K562 (cell line): Measurements from ENCODE around the gene CHPF. TPM values are rescaled to one million over a fixed set of nuclear protein-coding genes. Genes with fewer than 3 reads are reported as not detected.

Experiments
- ATAC-seq: fragments of 200-7000 bp; cut with Tn5 transposase; 3 replicates; pipeline ENCODE4 v1.9.1; 2020; ENCODE audit warnings: moderate library complexity
- BruUV-seq: library from RNA; stranded (reverse); fragments of 400-500 nt; replicated peaks from 2 replicates; lab custom pipeline; 2021; lab: Mats Ljungman, UMichigan
- CTCF ChIA-PET: fragments of 300-600 bp; formaldehyde crosslinking; extraction: SDS; loops from one replicate; lab custom pipeline; 2021; ENCODE audit warnings: low intra/inter-chr PET ratio; lab: Yijun Ruan, JAX
- POLR2A ChIA-PET: fragments of 300-600, 350-650 bp; sonication (Branson Sonifier 250); formaldehyde crosslinking; extraction: SDS; loops from one replicate; lab custom pipeline; 2021; ENCODE audit warnings: antibody characterized with exemption, inconsistent platforms; lab: Yijun Ruan, JAX
- DNase-seq, 4 experiments: peaks; one replicate each; pipeline versions ENCODE4 v3.0.0 to v3.0.0-alpha.2; 2011 to 2018; ENCODE audit warnings: low spot score in 3 of 4, mixed read lengths in 3 of 4; ENCODE audit errors: extremely low read depth in 1 of 4
- FAIRE-seq: peaks from 2 replicates; lab custom pipeline; 2011; peaks lifted over from hg19 to GRCh38; lab: Jason Lieb, UNC
- H2AFZ ChIP-seq: 2 replicates; pipeline ENCODE4 v1.6.0; 2011; ENCODE audit warnings: low read depth, low read length, control low read depth, inconsistent platforms
- H3K27ac ChIP-seq: fragments of 200-600 bp; 3 replicates; pipeline ENCODE4 v1.8.0; 2011; ENCODE audit warnings: low read depth, mild to moderate bottlenecking, control low read depth, inconsistent platforms, low read length, moderate library complexity, mixed read lengths; ENCODE audit errors: extremely low read depth
- H3K27me3 ChIP-seq, 2 experiments: fragments of 300-600 bp in 1 of 2; 2 replicates in 1 of 2; 3 replicates in 1 of 2; pipeline versions ENCODE4 v1.6.0 to v1.8.0; 2011; ENCODE audit warnings: inconsistent platforms in 2 of 2, low read length in 2 of 2, mild to moderate bottlenecking in 1 of 2, mixed read lengths in 1 of 2, moderate library complexity in 1 of 2; ENCODE audit not compliant: control insufficient read depth in 2 of 2, insufficient read depth in 2 of 2
- H3K36me3 ChIP-seq: fragments of 300-600 bp; 3 replicates; pipeline ENCODE4 v1.8.0; 2011; ENCODE audit warnings: mild to moderate bottlenecking, low read length, inconsistent platforms; ENCODE audit not compliant: control insufficient read depth, insufficient read depth
- H3K4me1 ChIP-seq, 2 experiments: fragments of 200-600 bp in 1 of 2; replicated peaks in 1 of 2; 2 replicates in 1 of 2; 3 replicates in 1 of 2; pipeline versions ENCODE4 v1.5.1 to v1.8.0; 2011; ENCODE audit warnings: inconsistent platforms in 2 of 2, low read length in 2 of 2, mild to moderate bottlenecking in 1 of 2, mixed read lengths in 1 of 2, moderate library complexity in 1 of 2; ENCODE audit not compliant: control insufficient read depth in 2 of 2, insufficient read depth in 2 of 2
- H3K4me2 ChIP-seq: 2 replicates; pipeline ENCODE4 v1.6.1; 2011; ENCODE audit warnings: low read length, control low read depth, inconsistent platforms, mixed read lengths; ENCODE audit not compliant: insufficient read depth
- H3K4me3 ChIP-seq: fragments of 200-600 bp; sonication (generic), shearing (Covaris generic); 2 replicates; pipeline ENCODE4 v1.5.1; 2016; ENCODE audit warnings: control low read depth, inconsistent platforms
- H3K79me2 ChIP-seq: fragments of 200-600 bp; 3 replicates; pipeline ENCODE4 v1.8.0; 2011; ENCODE audit warnings: low read length, inconsistent platforms; ENCODE audit not compliant: control insufficient read depth, insufficient read depth
- H3K9ac ChIP-seq, 2 experiments: 2 replicates each; pipeline versions ENCODE4 v1.6.0 to v1.6.1; 2011; ENCODE audit warnings: low read depth in 2 of 2, low read length in 2 of 2, control low read depth in 1 of 2, inconsistent platforms in 1 of 2, mild to moderate bottlenecking in 1 of 2, mixed read lengths in 1 of 2; ENCODE audit not compliant: insufficient read depth in 1 of 2
- H3K9me1 ChIP-seq: one replicate; pipeline ENCODE4 v1.6.0; 2011; ENCODE audit warnings: inconsistent platforms, mild to moderate bottlenecking, low read length, moderate library complexity; ENCODE audit not compliant: control insufficient read depth, insufficient read depth
- H3K9me3 ChIP-seq: replicated peaks from 2 replicates; pipeline ENCODE4 v1.5.1; 2011; ENCODE audit warnings: low read depth, low read length, inconsistent platforms; ENCODE audit not compliant: control insufficient read depth, insufficient read depth
- H4K20me1 ChIP-seq: replicated peaks from 2 replicates; pipeline ENCODE4 v1.6.1; 2011; ENCODE audit warnings: low read length, inconsistent platforms, mixed read lengths; ENCODE audit not compliant: control insufficient read depth, insufficient read depth
- ATF1 ChIP-seq, 2 experiments: fragments of 450-650 bp in 1 of 2; IDR thresholded peaks; 2 replicates each; pipeline ENCODE4 v1.6.1; 2016; ENCODE audit warnings: missing compliant biosample characterization in 1 of 2, missing genetic modification characterization in 1 of 2
- C11orf30 ChIP-seq: fragments of 450-650 bp; IDR thresholded peaks from 2 replicates; pipeline ENCODE4 v1.6.1; 2016; ENCODE audit warnings: low read depth, mild to moderate bottlenecking
- CREM ChIP-seq: IDR thresholded peaks from 2 replicates; pipeline ENCODE4 v1.6.1; 2014; ENCODE audit warnings: antibody characterized with exemption, low read depth
- E2F3 ChIP-seq: fragments of 250-450 bp; sonication (Bioruptor Pico); IDR thresholded peaks from 2 replicates; pipeline ENCODE4 v1.4.0; 2020; ENCODE audit warnings: mild to moderate bottlenecking
- FOXJ3 ChIP-seq: sonication (generic); formaldehyde crosslinking; IDR thresholded peaks from 2 replicates; pipeline ENCODE4 v1.4.0; 2020; ENCODE audit warnings: mild to moderate bottlenecking, missing genetic modification reagents
- GATAD2B ChIP-seq: fragments of 450-650 bp; IDR thresholded peaks from 2 replicates; pipeline ENCODE4 v1.6.1; 2017; ENCODE audit warnings: mild to moderate bottlenecking, borderline replicate concordance
- HDAC2 ChIP-seq: fragments of 450-650 bp; IDR thresholded peaks from 2 replicates; pipeline ENCODE4 v1.6.1; 2016; ENCODE audit warnings: mild to moderate bottlenecking
- KDM5B ChIP-seq: fragments of 200-600 bp; sonication (generic); IDR thresholded peaks from 2 replicates; pipeline ENCODE4 v1.6.1; 2012; ENCODE audit warnings: low read depth, mild to moderate bottlenecking, moderate library complexity, low read length, control low read depth, inconsistent platforms; ENCODE audit not compliant: insufficient replicate concordance
- MAFG ChIP-seq: fragments of 450-650 bp; conservative IDR thresholded peaks from 2 replicates; pipeline ENCODE4 v1.6.1; 2016; ENCODE audit warnings: missing genetic modification characterization, missing compliant biosample characterization
- MIER1 ChIP-seq: fragments of 450-650 bp; IDR thresholded peaks from 2 replicates; pipeline ENCODE4 v1.6.1; 2016; ENCODE audit warnings: antibody characterized with exemption, mild to moderate bottlenecking, low read depth
- MXD1 ChIP-seq: fragments of 250-450 bp; sonication (Bioruptor Pico); IDR thresholded peaks from 2 replicates; pipeline ENCODE4 v1.8.0; 2021; ENCODE audit warnings: borderline replicate concordance, mild to moderate bottlenecking, moderate library complexity; ENCODE audit not compliant: poor library complexity, severe bottlenecking
- SMARCB1 ChIP-seq: IDR thresholded peaks from 2 replicates; pipeline ENCODE4 v1.6.1; 2011; ENCODE audit warnings: improper control_type of control experiment, low read depth; ENCODE audit not compliant: insufficient read length
- UBTF ChIP-seq, 2 experiments: IDR thresholded peaks; 2 replicates each; pipeline ENCODE4 v1.6.1; 2012; ENCODE audit warnings: improper control_type of control experiment in 2 of 2, low read depth in 2 of 2, low read length in 2 of 2, borderline replicate concordance in 1 of 2
- ZKSCAN8 ChIP-seq: fragments of 200-800 bp; sonication (Bioruptor generic); IDR thresholded peaks from 2 replicates; pipeline ENCODE4 v1.6.1; 2016; ENCODE audit warnings: missing genetic modification characterization, missing compliant biosample characterization
- ZNF24 ChIP-seq: fragments of 450-650 bp; IDR thresholded peaks from 2 replicates; pipeline ENCODE4 v1.6.1; 2016
- ZNF263 ChIP-seq: sonication (generic); formaldehyde crosslinking; IDR thresholded peaks from 2 replicates; pipeline ENCODE4 v1.8.0; 2022; ENCODE audit warnings: mild to moderate bottlenecking, missing genetic modification reagents, borderline replicate concordance
- ZNF316 ChIP-seq: fragments of 450-650 bp; IDR thresholded peaks from 2 replicates; pipeline ENCODE4 v1.6.1; 2016
- WGBS: fragments of 100-300 bp; shearing (Covaris generic); methylation state at CpG from one replicate; pipeline ENCODE4 v1.1.6; 2016; ENCODE audit warnings: low coverage, mixed read lengths; ENCODE audit not compliant: insufficient coverage; ENCODE audit errors: missing lambda C conversion rate; 5-methylcytosine and 5-hydroxymethylcytosine counted together
- in situ Hi-C: fragments of 300-500 bp; cut with MboI; formaldehyde crosslinking; loops from 4 replicates; pipeline ENCODE4 v1.15.0; 2018; ENCODE audit warnings: inconsistent platforms, mixed read lengths
- intact Hi-C: fragments of 100-400 bp; cut with micrococcal nuclease; formaldehyde crosslinking; loops from 2 replicates; pipeline ENCODE4 v1.14.2; 2022
- polyA plus RNA-seq, 8 experiments: library from polyadenylated mRNA; depleted of rRNA in 4 of 8; stranded (reverse) in 5 of 8; unstranded in 3 of 8; fragments of >200 nt; fragmentation: Nextera tagmentation in 2 of 8; fragmentation: Illumina TruSeq in 1 of 8; extraction: Ambion mirVana in 2 of 8; extraction: Trizol in 1 of 8; gene quantifications; 2 replicates each; pipeline versions ENCODE4 v1.2.1 to v1.2.3, GENCODE V29; 2011 to 2014; ENCODE audit warnings: inconsistent platforms in 1 of 8, missing spikeins in 1 of 8
- total RNA-seq, 7 experiments: library from RNA; depleted of rRNA in 6 of 7; stranded (reverse); fragments of >200 nt in 6 of 7; fragmentation: Illumina TruSeq in 2 of 7; extraction: Trizol in 2 of 7; gene quantifications; 2 replicates each; pipeline versions ENCODE4 v1.2.1 to v1.2.3, GENCODE V29; 2011 to 2021; ENCODE audit warnings: low replicate concordance in 1 of 7

CHPF gene
- total and polyA plus RNA-seq, 9 of the 15 experiments (the other 6 are each of a cell fraction or from before 2014, with no cell fraction given): 0.15 to 57.2 (median 7.9) TPM

- peak overlapping the region; percentile 84 for H2AFZ ChIP-seq
- no peaks in the 10 kb centered on the region for H3K36me3 ChIP-seq
- H3K9ac ChIP-seq: peak overlapping the region in 1 of 2 experiments; percentile 79; a peak in 1 of 4 replicates
- no peaks in the 10 kb centered on the region for H4K20me1 ChIP-seq
- H3K4me3 ChIP-seq: no peak overlapping the region
- TF ChIP-seq ATF1 (CRISPR knock-in tag; IDR thresholded peaks at IDR 0.05) (no peak), ATF1 (tag; IDR thresholded peaks at IDR 0.05) (0 out of 2 replicates have a peak, but pooled peaks have one; percentile 8), SMARCB1 (no peak), ZKSCAN8 (CRISPR knock-in tag) (no peak), MIER1 (no peak), E2F3 (CRISPR knock-in tag) (no peak), ZNF316 (peak; percentile 35; the same call in 1 of the 2 replicates), UBTF (IDR thresholded peaks at IDR 0.05; ENCODE audit: borderline replicate concordance in 1 of 2, low read depth in 2 of 2, low read length in 2 of 2) (no peak), MAFG (tag) (no peak), MXD1 (CRISPR knock-in tag) (no peak), CREM (0 out of 2 replicates have a peak, but pooled peaks have one; percentile 3), GATAD2B (no peak), KDM5B (no peak), HDAC2 (no peak), FOXJ3 (CRISPR knock-in tag) (no peak), C11orf30 (peak; percentile 58), ZNF24 (no peak), ZNF263 (no peak)
- H3K9me1 ChIP-seq: no peaks in the 10 kb centered on the region
- FAIRE-seq (peak; percentile 40), DNase-seq (peak; percentile 25 to 45 (median 34)), ATAC-seq (peak; percentile 54)
- no peak overlapping the region for H3K27ac ChIP-seq
- in situ Hi-C loops: no loop called here
- H3K4me2 ChIP-seq: peak overlapping the region; percentile 63
- ChIA-PET POLR2A (interaction anchor here (1.0 to 1.3 kb wide), 4 partner anchors 10 to 21 kb away, joined by 3 to 8 read pairs (median 8); partner anchors contain the start of gene STK11IP), CTCF (no interaction called here)
- BruUV-seq: no TSS peak
- H3K9me3 ChIP-seq: no peaks in the 10 kb centered on the region
- 24% methylated on average over 14 of the region's 15 CpGs for WGBS
- intact Hi-C loops: no loop called here
- peaks cover 40% of the 10 kb centered on the region in 2 experiments; a peak in 4 of 5 replicates for H3K4me1 ChIP-seq
- H3K27me3 ChIP-seq: no peaks in the 10 kb centered on the region
- no peaks in the 10 kb centered on the region for H3K79me2 ChIP-seq
Measured at GRCh38 chr2:219576505-219577388, 33.1 kb upstream of the CHPF start.
